Neural progenitor cell (in vitro differentiated cells): ENCODE measurements around the gene MACROD1.

ENCODE experiments used
- CTCF ChIP-seq: fragments of 200-600 bp; sonication (generic); IDR thresholded peaks from 2 replicates; pipeline ENCODE4 v1.5.1; 2017; ENCODE audit warnings: antibody characterized with exemption, mild to moderate bottlenecking
- EZH2 ChIP-seq: fragments of 200-600 bp; sonication (generic); IDR thresholded peaks from 2 replicates; pipeline ENCODE4 v1.6.1; 2017; ENCODE audit warnings: antibody characterized with exemption, mild to moderate bottlenecking, moderate library complexity

GRCh38 chr11:64201543-64201942 lies 35.6 kb upstream of the MACROD1 start:
- TF ChIP-seq CTCF (no peak), EZH2 (no peak)
